ENCODE measurements around the gene PACRG. TPM values are rescaled to one million over a fixed set of nuclear protein-coding genes. Genes with fewer than 3 reads are reported as not detected.

Gene PACRG
- total RNA-seq, 1 experiment from 2014 or later = 0.59 TPM

DNA sequence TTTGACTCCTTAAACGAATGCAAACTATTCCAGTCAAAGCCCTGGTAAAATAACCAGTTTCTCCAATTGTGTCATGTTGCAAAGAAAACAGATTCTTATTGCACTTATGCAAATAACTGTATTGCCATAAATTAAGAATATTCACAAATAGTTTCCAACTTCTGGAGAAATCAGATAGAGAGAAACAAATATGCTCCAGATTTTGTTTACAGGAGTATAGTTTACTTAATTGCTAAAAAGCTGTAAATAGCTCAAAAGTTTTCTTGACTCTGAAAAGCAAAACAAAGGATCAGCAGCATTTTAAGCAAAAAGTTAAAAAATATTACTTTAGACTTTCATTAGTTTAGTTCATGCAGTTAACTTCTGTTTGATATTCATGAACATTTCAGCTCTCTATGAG is 304.2 kb downstream of the PACRG start:
- no peak for ATAC-seq
- no peak for DNase-seq (ENCODE audit: low read depth, low spot score)
- Histone ChIP-seq H3K9me3 (ENCODE audit: control insufficient read depth, insufficient read depth, low read depth, low read length) (no peaks in the 10 kb centered on the region), H3K27me3 (ENCODE audit: control insufficient read depth, insufficient read depth, low read length) (no peaks in the 10 kb centered on the region), H3K27ac (ENCODE audit: low read length) (no peak overlapping the region), H3K4me3 (ENCODE audit: low read depth in 2 of 2, low read length in 2 of 2) (no peak overlapping the region), H3K4me1 (ENCODE audit: control insufficient read depth, insufficient read depth, low read length) (no peaks in the 10 kb centered on the region), H3K36me3 (ENCODE audit: control insufficient read depth, insufficient read depth, low read length) (no peaks in the 10 kb centered on the region)
- BruUV-seq (replicated peaks) = no TSS peak
- intact Hi-C loops (cut with micrococcal nuclease; ENCODE audit: unreplicated experiment) (no loop called here), in situ Hi-C loops (cut with HindIII; ENCODE audit: low pct_unique_long_range_greater_than_20kb, low sequenced_read_pairs) (no loop called here)
- POLR2A ChIA-PET = no interaction called here
- TF ChIP-seq POLR2AphosphoS5 (IDR thresholded peaks at IDR 0.05; ENCODE audit: low read depth, low read length) (no peak), SIN3A (IDR thresholded peaks at IDR 0.05; ENCODE audit: borderline replicate concordance, insufficient read depth, low read depth, low read length) (no peak), TCF7L2 (IDR thresholded peaks at IDR 0.05; ENCODE audit: low read depth, low read length) (no peak)
- TF ChIP-seq, protein P1, sequence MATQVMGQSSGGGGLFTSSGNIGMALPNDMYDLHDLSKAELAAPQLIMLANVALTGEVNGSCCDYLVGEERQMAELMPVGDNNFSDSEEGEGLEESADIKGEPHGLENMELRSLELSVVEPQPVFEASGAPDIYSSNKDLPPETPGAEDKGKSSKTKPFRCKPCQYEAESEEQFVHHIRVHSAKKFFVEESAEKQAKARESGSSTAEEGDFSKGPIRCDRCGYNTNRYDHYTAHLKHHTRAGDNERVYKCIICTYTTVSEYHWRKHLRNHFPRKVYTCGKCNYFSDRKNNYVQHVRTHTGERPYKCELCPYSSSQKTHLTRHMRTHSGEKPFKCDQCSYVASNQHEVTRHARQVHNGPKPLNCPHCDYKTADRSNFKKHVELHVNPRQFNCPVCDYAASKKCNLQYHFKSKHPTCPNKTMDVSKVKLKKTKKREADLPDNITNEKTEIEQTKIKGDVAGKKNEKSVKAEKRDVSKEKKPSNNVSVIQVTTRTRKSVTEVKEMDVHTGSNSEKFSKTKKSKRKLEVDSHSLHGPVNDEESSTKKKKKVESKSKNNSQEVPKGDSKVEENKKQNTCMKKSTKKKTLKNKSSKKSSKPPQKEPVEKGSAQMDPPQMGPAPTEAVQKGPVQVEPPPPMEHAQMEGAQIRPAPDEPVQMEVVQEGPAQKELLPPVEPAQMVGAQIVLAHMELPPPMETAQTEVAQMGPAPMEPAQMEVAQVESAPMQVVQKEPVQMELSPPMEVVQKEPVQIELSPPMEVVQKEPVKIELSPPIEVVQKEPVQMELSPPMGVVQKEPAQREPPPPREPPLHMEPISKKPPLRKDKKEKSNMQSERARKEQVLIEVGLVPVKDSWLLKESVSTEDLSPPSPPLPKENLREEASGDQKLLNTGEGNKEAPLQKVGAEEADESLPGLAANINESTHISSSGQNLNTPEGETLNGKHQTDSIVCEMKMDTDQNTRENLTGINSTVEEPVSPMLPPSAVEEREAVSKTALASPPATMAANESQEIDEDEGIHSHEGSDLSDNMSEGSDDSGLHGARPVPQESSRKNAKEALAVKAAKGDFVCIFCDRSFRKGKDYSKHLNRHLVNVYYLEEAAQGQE (IDR thresholded peaks at IDR 0.05; ENCODE audit: insufficient read depth in 1 of 2, low read depth in 2 of 2, low read length in 1 of 2) = no peak
- TF ChIP-seq, protein P2, sequence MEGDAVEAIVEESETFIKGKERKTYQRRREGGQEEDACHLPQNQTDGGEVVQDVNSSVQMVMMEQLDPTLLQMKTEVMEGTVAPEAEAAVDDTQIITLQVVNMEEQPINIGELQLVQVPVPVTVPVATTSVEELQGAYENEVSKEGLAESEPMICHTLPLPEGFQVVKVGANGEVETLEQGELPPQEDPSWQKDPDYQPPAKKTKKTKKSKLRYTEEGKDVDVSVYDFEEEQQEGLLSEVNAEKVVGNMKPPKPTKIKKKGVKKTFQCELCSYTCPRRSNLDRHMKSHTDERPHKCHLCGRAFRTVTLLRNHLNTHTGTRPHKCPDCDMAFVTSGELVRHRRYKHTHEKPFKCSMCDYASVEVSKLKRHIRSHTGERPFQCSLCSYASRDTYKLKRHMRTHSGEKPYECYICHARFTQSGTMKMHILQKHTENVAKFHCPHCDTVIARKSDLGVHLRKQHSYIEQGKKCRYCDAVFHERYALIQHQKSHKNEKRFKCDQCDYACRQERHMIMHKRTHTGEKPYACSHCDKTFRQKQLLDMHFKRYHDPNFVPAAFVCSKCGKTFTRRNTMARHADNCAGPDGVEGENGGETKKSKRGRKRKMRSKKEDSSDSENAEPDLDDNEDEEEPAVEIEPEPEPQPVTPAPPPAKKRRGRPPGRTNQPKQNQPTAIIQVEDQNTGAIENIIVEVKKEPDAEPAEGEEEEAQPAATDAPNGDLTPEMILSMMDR (IDR thresholded peaks at IDR 0.05) = no peak
- CTCF ChIA-PET = no interaction called here

DNA sequence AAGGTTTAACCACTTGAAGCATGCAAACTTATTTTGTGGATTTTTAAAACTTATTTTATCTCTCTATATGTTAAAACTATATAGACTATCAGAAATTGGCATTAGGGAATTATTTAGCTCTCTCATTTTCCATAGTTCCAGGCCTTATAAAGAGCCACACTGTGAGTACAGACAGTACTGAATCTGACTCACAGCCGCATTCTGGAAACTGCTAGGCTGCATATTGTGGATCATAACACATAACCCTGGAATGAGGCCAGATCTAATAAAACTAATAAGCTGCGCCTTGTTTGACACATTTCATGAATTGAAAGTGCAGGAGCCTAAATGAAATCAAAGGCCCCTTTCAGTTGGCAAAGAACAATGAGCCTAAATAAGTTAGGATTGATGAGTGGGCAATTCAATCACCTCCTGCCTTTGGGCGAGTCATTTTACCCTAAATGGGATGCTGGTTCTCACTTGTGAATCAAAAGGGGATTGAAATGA is 308.4 kb downstream of the PACRG start:
- H3K27ac ChIP-seq (ENCODE audit: low read length) = no peak overlapping the region
- no peak for TF ChIP-seq TCF7L2 (IDR thresholded peaks at IDR 0.05; ENCODE audit: low read depth, low read length)
- TF ChIP-seq, protein P2 (IDR thresholded peaks at IDR 0.05) = no peak
- TF ChIP-seq, protein P1 (IDR thresholded peaks at IDR 0.05; ENCODE audit: insufficient read depth in 1 of 2, low read depth in 2 of 2, low read length in 1 of 2) = no peak
- TF ChIP-seq SIN3A (IDR thresholded peaks at IDR 0.05; ENCODE audit: borderline replicate concordance, insufficient read depth, low read depth, low read length) = no peak
- no peak for TF ChIP-seq POLR2AphosphoS5 (IDR thresholded peaks at IDR 0.05; ENCODE audit: low read depth, low read length)
- ChIA-PET POLR2A (no interaction called here), CTCF (no interaction called here)
- intact Hi-C loops (cut with micrococcal nuclease; ENCODE audit: unreplicated experiment) = no loop called here
- H3K36me3 ChIP-seq (ENCODE audit: control insufficient read depth, insufficient read depth, low read length) = no peaks in the 10 kb centered on the region
- ATAC-seq = no peak
- no peak for DNase-seq (ENCODE audit: low read depth, low spot score)
- no peaks in the 10 kb centered on the region for H3K9me3 ChIP-seq (ENCODE audit: control insufficient read depth, insufficient read depth, low read depth, low read length)
- in situ Hi-C loops (cut with HindIII; ENCODE audit: low pct_unique_long_range_greater_than_20kb, low sequenced_read_pairs) = no loop called here
- no TSS peak for BruUV-seq (replicated peaks)
- H3K4me1 ChIP-seq (ENCODE audit: control insufficient read depth, insufficient read depth, low read length) = no peaks in the 10 kb centered on the region
- H3K4me3 ChIP-seq (ENCODE audit: low read depth in 2 of 2, low read length in 2 of 2) = no peak overlapping the region
- H3K27me3 ChIP-seq (ENCODE audit: control insufficient read depth, insufficient read depth, low read length) = no peaks in the 10 kb centered on the region
